Adrenal gland (tissue), 12 donors: Measurements from ENCODE around the gene FBXL7. TPM values are rescaled to one million over a fixed set of nuclear protein-coding genes. Genes with fewer than 3 reads are reported as not detected.

Experiments
- DNase-seq, 7 donors: peaks; one replicate each; pipeline ENCODE4 v3.0.0-alpha.2; 2019 to 2020
- H3K27ac ChIP-seq, 5 donors: fragments of 200-600 bp; sonication (generic) in 4 of 5; 1 replicate in 3 of 5; 2 replicates in 2 of 5; pipeline versions ENCODE4 v1.5.1 to v1.8.0; 2016 to 2020; ENCODE audit warnings: mild to moderate bottlenecking in 1 of 5
- H3K27me3 ChIP-seq: fragments of 200-600 bp; 2 replicates; pipeline ENCODE4 v1.8.0; 2021
- H3K36me3 ChIP-seq, 2 donors: fragments of 200-600 bp; replicated peaks in 1 of 2; 1 replicate in 1 of 2; 2 replicates in 1 of 2; pipeline versions ENCODE4 v1.5.1 to v1.8.0; 2018 to 2022
- H3K4me1 ChIP-seq, 2 donors: fragments of 200-600 bp; replicated peaks in 1 of 2; 1 replicate in 1 of 2; 2 replicates in 1 of 2; pipeline versions ENCODE4 v1.5.1 to v1.8.0; 2018 to 2021
- H3K4me3 ChIP-seq, 4 donors: fragments of 200-600 bp; sonication (generic) in 3 of 4; one replicate each; pipeline ENCODE4 v1.5.1; 2016 to 2018
- H3K9me3 ChIP-seq, 3 donors: fragments of 200-600 bp; sonication (generic) in 1 of 3; replicated peaks in 1 of 3; 1 replicate in 2 of 3; 2 replicates in 1 of 3; pipeline versions ENCODE4 v1.5.1 to v1.8.0; 2016 to 2021
- POLR2A ChIP-seq, 2 donors: fragments of 450-650 bp; IDR thresholded peaks; one replicate each; pipeline ENCODE4 v1.6.1; 2017; ENCODE audit warnings: antibody characterized with exemption in 2 of 2, mild to moderate bottlenecking in 2 of 2, moderate library complexity in 1 of 2
- WGBS, 4 donors: extraction: QIAGEN DNeasy Blood & Tissue Kit in 2 of 4; methylation state at CpG; one replicate each; pipeline versions ENCODE4 v1.1.5 to v1.1.7; 2013 to 2017; 5-methylcytosine and 5-hydroxymethylcytosine counted together
- intact Hi-C, 2 donors: fragments of 100-400 bp; cut with DNase I; formaldehyde crosslinking; loops; one replicate each; pipeline versions ENCODE4 v1.14.1 to v1.15.0; 2022 to 2023
- polyA plus RNA-seq, 3 donors: library from polyadenylated mRNA; stranded (reverse); fragments of 200-250 nt in 2 of 3; fragments of 350-450 nt in 1 of 3; fragmentation: Illumina TruSeq in 1 of 3; extraction: RNeasy Lipid Tissue Mini Kit (QIAGEN cat#74804) in 1 of 3; gene quantifications; one replicate each; pipeline ENCODE4 v1.2.3, GENCODE V29; 2013 to 2014
- total RNA-seq, 9 donors: library from RNA; depleted of rRNA in 4 of 9; stranded (reverse); fragments of >200 nt in 4 of 9; fragments of 120-200 nt in 1 of 9; fragmentation: NEBNext Ultra II Directional in 1 of 9; extraction: Animal tissue kit (Norgen Biotek cat#: 25700) in 1 of 9; gene quantifications; one replicate each; pipeline versions ENCODE4 v1.1.0 to v1.2.4, GENCODE V29; 2013 to 2023
- TF ChIP-seq, protein P1 (sequence below), 6 experiments: fragments of 450-650 bp in 4 of 6; fragments of 200-600 bp in 2 of 6; sonication (generic) in 1 of 6; IDR thresholded peaks; 1 replicate in 5 of 6; 2 replicates in 1 of 6; pipeline versions ENCODE4 v1.5.1 to v1.8.0; 2016 to 2021; ENCODE audit warnings: antibody characterized with exemption in 6 of 6, mild to moderate bottlenecking in 2 of 6, moderate library complexity in 1 of 6
- donor health status: healthy with polysubstance abuse.
- donor health status: Bipolar disorder and iron deficiency.
- donor health status: DM: yes; HTN: yes; CAD: no.
- donor health status: DM: no; HTN: no; CAD: no.
- donor health status: DM: no; HTN: no; CAD: no.
- donor health status: DM: yes; HTN: yes; CAD: no.

Gene FBXL7
- total and polyA plus RNA-seq, 12 donors = 22.6 to 59.1 (median 34.0) TPM

DNA sequence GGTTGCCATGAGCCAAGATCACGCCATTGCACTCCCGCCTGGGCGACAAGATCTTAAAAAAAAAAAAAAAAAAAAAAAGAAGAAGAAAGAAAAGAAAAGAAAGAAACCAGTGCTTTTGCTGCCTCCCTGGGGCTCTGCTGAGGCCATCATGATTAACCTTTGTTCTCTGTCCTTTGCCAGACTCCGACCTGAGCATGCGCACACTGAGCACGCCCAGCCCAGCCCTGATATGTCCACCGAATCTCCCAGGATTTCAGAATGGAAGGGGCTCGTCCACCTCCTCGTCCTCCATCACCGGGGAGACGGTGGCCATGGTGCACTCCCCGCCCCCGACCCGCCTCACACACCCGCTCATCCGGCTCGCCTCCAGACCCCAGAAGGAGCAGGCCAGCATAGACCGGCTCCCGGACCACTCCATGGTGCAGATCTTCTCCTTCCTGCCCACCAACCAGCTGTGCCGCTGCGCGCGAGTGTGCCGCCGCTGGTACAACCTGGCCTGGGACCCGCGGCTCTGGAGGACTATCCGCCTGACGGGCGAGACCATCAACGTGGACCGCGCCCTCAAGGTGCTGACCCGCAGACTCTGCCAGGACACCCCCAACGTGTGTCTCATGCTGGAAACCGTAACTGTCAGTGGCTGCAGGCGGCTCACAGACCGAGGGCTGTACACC lies 427.9 kb downstream of the FBXL7 start:
- 93 to 98% (median 96%) methylated on average over 7 to 38 of the region's 38 CpGs for WGBS, 4 donors
- Histone ChIP-seq H3K4me3 (no peak overlapping the region), H3K9me3 (no peaks in the 10 kb centered on the region), H3K36me3 (no peaks in the 10 kb centered on the region), H3K27ac (no peak overlapping the region), H3K27me3 (no peaks in the 10 kb centered on the region), H3K4me1 (peaks cover 0 to under 1% of the 10 kb centered on the region in 2 donors)
- TF ChIP-seq, protein P1, sequence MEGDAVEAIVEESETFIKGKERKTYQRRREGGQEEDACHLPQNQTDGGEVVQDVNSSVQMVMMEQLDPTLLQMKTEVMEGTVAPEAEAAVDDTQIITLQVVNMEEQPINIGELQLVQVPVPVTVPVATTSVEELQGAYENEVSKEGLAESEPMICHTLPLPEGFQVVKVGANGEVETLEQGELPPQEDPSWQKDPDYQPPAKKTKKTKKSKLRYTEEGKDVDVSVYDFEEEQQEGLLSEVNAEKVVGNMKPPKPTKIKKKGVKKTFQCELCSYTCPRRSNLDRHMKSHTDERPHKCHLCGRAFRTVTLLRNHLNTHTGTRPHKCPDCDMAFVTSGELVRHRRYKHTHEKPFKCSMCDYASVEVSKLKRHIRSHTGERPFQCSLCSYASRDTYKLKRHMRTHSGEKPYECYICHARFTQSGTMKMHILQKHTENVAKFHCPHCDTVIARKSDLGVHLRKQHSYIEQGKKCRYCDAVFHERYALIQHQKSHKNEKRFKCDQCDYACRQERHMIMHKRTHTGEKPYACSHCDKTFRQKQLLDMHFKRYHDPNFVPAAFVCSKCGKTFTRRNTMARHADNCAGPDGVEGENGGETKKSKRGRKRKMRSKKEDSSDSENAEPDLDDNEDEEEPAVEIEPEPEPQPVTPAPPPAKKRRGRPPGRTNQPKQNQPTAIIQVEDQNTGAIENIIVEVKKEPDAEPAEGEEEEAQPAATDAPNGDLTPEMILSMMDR (IDR thresholded peaks at IDR 0.05) = no peak
- TF ChIP-seq POLR2A (IDR thresholded peaks at IDR 0.05) = no peak
- no peak for DNase-seq
- intact Hi-C loops = no loop called here

DNA sequence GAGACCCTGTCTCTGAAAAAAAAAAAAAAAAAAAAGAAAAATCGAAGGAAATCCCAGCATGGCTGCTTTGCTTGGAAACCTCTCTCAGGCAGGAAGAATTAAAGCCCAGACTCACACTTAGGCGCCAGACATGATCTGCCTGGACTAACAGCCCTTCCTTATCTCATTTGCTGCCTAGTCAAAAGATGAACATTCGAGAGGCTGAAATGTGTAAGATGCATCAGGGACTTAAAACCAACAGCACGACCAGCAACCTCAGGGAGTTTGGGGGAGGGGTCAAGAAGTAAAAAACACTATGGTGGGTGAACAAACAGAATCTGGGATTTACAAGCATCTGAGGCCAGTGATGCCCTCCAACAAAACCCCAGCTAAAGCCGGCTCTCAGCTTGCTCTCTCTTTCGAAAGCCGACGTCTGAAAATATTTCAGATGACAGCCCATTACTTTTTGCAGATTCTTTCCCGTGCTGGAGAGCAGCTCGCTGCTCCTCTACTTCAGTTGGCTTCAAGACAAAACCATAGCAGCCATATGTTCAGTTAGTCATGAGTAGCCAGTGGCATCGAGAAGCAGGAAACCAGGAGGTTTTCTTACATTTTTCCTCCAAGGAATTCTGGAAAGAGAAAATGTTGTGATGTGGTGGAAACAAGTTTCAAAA lies 429.8 kb downstream of the FBXL7 start:
- TF ChIP-seq POLR2A (IDR thresholded peaks at IDR 0.05) = no peak
- TF ChIP-seq, protein P1 (IDR thresholded peaks at IDR 0.05) = no peak
- H3K36me3 ChIP-seq = no peaks in the 10 kb centered on the region
- DNase-seq = no peak
- H3K27me3 ChIP-seq = no peaks in the 10 kb centered on the region
- 76 to 81% (median 81%) methylated on average over 11 of the region's 11 CpGs for WGBS, 4 donors
- H3K9me3 ChIP-seq = no peaks in the 10 kb centered on the region
- H3K4me1 ChIP-seq = peaks cover 0 to 7% of the 10 kb centered on the region in 2 donors
- intact Hi-C loops = no loop called here
- no peak overlapping the region for H3K27ac ChIP-seq
- H3K4me3 ChIP-seq = no peak overlapping the region

DNA sequence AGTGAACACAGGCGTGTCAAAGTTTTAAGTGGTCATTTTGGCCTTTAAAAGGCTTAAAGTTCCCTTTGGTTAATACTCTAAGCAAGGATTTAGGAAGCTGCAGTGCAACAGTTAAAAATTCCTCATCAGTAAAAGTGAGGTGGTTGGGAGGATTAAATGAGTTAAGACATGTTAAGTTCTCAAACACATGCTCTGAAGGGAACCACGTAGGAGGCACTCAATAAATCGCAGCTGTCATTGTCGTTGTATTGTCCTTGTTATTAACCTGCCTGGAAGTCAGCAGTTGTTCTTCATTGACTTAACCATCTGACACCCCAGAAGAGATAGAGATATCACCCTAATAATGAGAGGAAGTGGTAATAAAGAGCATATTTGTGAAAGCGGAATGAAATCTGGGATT lies 432.1 kb downstream of the FBXL7 start:
- WGBS, 4 donors = 69 to 75% (median 70%) methylated on average over 5 of the region's 5 CpGs

More for the DNA sequence above, 432.1 kb downstream of the FBXL7 start:
- no peaks in the 10 kb centered on the region for H3K9me3 ChIP-seq
- TF ChIP-seq POLR2A (IDR thresholded peaks at IDR 0.05) = no peak
- TF ChIP-seq, protein P1 (IDR thresholded peaks at IDR 0.05) = no peak
- no peak overlapping the region for H3K27ac ChIP-seq
- intact Hi-C loops = no loop called here
- H3K4me1 ChIP-seq = peaks cover 0 to 7% of the 10 kb centered on the region in 2 donors
- no peak overlapping the region for H3K4me3 ChIP-seq
- DNase-seq = no peak
- peaks cover 0 to 6% of the 10 kb centered on the region in 2 donors for H3K36me3 ChIP-seq
- H3K27me3 ChIP-seq = no peaks in the 10 kb centered on the region
